MM.1S (cell line): Measurements from ENCODE around the gene ACBD6.

ENCODE experiments used
- CTCF ChIP-seq: fragments of 300-600 bp; sonication (generic); IDR thresholded peaks from 2 replicates; pipeline ENCODE4 v1.5.1; 2016; ENCODE audit warnings: antibody characterized with exemption, low read length, mixed read lengths
- EZH2 ChIP-seq: fragments of 300-600 bp; sonication (generic); optimal IDR thresholded peaks from 2 replicates; pipeline ENCODE3; 2017; ENCODE audit warnings: low read depth, mild to moderate bottlenecking, antibody characterized with exemption, low read length, mixed read lengths
- EZH2phosphoT487 ChIP-seq: fragments of 300-600 bp; sonication (generic); IDR thresholded peaks from 2 replicates; pipeline ENCODE4 v1.6.1; 2018; ENCODE audit warnings: antibody characterized with exemption, low read length

GRCh38 chr1:180456191-180456590, 46.2 kb downstream of the ACBD6 start:
- no peak for TF ChIP-seq CTCF
- TF ChIP-seq EZH2, result no peak
- no peak for TF ChIP-seq EZH2phosphoT487
